Frontal cortex (tissue), 4 donors: ENCODE measurements around the gene DRD2. TPM values are rescaled to one million over a fixed set of nuclear protein-coding genes. Genes with fewer than 3 reads are reported as not detected.
"Not testable (repeated sequence)": the region's sequence is repeated elsewhere in the genome, so short reads cannot be mapped to it uniquely, and the experiment has no call there.

Experiments
- DNase-seq, 2 donors: peaks; one replicate each; pipeline ENCODE4 v3.0.0; 2012; ENCODE audit warnings: low spot score in 2 of 2
- FAIRE-seq: peaks from 2 replicates; lab custom pipeline; 2012; peaks lifted over from hg19 to GRCh38; lab: Jason Lieb, UNC
- total RNA-seq: library from RNA; depleted of rRNA; stranded (reverse); fragments of >200 nt; gene quantifications from one replicate; pipeline ENCODE4 v1.2.3, GENCODE V29; 2014
- donor health status: control.
- donor health status: control.
- donor health status: control.

DRD2 gene
- 1.6 TPM for total RNA-seq

GRCh38 chr11:113475160-113475761 lies at the start of gene DRD2:
Gene DRD2 (minus strand): TSS chr11:113475398. CDS start chr11:113424651, 50,747 bp downstream.
- DNase-seq (peak; percentile 38 to 58), FAIRE-seq (no peak)

DNA sequence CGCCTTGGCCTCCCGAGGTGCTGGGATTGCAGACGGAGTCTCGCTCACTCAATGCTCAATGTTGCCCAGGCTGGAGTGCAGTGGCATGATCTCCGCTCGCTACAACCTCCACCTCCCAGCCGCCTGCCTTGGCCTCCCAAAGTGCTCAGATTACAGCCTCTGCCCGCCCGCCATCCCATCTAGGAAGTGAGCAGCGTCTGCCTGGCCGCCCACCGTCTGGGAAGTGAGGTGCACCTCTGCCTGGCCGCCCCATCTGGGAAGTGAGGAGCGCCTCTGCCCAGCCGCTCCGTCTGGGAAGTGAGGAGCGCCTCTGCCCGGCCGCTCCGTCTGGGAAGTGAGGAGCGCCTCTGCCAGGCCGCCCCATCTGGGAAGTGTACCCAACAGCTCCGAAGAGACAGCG lies 48.7 kb upstream of the DRD2 start:
- FAIRE-seq, DNase-seq: not testable (repeated sequence)

DNA sequence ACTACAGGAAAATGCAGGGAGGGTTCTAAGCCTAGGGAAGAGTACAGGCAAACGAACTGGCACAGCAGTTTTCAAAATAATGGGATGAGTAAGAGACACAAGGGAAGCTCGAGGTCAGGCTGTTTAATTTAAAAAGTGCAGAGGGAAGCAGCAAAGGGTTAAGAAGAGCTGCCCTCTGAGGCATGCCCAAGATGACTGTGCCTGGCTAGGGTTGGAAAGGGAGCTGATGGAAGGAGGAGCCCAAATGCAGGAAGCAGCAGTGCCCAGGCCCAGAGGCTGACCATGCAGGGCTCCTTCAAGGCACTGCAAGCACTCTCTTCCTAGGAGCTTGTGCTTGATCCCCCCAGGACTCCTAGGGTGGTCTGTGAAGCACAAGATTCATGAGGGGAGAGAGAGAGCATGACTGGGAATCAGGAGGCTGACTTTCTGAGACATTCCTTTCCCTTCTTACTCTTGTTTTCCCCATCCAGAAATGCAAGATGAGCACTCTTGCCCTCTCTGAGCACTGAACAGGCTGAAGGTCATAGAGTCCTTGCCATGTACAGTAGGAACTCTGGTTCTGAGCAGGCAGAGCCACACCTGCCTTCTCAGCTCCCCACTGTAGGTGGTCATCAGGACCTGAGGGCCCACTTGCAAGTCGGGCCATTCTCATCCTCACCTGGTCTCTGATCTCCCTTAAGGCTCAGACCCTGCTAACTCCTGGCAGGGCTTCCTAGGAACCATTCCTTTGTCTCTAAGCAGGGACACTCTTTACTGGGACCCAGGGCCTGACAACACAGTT lies 46.7 kb upstream of the DRD2 start:
- no peak for DNase-seq
- FAIRE-seq: no peak

- FAIRE-seq (no peak), DNase-seq (no peak)
These were observed 44.9 kb upstream of the DRD2 start for GRCh38 chr11:113519989-113520613.

GRCh38 chr11:113518716-113519495 lies 43.7 kb upstream of the DRD2 start:
- FAIRE-seq (no peak), DNase-seq (no peak)

- FAIRE-seq (no peak), DNase-seq (no peak)
These were observed 42.2 kb upstream of the DRD2 start for GRCh38 chr11:113517361-113517760.

GRCh38 chr11:113514856-113515255 lies 39.7 kb upstream of the DRD2 start:
- no peak for DNase-seq
- no peak for FAIRE-seq

DNA sequence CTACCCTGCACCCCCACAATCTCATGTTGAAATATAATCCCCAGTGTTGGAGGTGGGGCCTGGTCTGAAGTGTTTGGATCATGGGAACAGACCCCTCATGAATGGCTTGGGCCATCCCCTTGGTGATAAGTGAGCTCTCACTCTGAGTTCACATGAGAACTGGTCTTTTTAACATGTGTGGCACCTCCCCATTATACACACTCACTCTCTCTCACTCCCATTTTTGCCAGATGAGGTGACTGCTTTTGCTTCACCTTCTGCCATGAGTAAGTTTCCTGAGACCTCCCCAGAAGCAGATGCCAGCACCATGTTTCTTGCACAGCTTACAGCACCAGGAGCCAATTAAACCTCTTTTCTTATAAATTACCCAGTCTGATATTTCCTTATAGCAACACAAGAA lies 32.1 kb upstream of the DRD2 start:
- DNase-seq (no peak), FAIRE-seq (no peak)

DNA sequence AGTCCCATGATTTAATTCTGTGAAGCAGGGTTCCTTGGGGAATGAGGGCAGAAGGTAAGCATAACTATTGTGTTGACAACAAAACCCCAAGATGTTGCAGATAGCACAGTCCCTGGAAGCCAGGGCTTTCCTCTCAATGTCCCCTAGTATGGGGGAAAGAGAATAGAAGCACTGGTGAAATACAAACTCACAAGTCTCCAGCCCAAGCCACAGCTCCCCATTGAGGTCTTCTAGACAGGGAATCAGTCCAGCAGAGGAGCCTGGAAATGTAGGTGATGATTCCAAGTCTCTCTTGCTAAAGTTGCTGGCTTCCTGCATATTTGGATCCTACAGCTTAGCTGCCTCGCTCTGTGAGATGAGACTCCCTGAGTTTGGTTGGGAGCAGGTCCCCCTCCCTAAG lies 31.7 kb upstream of the DRD2 start:
- FAIRE-seq (no peak), DNase-seq (no peak)

DNA sequence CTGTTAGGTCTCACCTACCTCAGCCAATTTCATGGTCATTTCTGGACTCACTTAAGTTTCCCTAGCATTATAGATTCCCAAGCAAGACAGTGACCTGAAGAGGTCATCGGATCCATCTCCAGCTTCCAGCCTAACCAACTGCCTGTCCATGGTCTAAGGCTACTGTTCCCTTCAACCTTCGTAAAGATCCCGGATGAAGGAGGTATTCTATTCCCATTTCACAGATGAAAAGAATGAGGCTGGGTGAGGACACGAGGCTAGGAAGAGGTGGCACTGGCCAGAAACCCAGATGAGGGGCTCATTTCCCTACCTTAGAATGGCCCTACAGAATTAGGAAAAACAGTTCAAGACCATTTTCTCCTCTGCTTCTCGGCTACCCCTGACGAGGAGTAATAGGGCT lies 31.3 kb upstream of the DRD2 start:
- FAIRE-seq (no peak), DNase-seq (no peak)

DNA sequence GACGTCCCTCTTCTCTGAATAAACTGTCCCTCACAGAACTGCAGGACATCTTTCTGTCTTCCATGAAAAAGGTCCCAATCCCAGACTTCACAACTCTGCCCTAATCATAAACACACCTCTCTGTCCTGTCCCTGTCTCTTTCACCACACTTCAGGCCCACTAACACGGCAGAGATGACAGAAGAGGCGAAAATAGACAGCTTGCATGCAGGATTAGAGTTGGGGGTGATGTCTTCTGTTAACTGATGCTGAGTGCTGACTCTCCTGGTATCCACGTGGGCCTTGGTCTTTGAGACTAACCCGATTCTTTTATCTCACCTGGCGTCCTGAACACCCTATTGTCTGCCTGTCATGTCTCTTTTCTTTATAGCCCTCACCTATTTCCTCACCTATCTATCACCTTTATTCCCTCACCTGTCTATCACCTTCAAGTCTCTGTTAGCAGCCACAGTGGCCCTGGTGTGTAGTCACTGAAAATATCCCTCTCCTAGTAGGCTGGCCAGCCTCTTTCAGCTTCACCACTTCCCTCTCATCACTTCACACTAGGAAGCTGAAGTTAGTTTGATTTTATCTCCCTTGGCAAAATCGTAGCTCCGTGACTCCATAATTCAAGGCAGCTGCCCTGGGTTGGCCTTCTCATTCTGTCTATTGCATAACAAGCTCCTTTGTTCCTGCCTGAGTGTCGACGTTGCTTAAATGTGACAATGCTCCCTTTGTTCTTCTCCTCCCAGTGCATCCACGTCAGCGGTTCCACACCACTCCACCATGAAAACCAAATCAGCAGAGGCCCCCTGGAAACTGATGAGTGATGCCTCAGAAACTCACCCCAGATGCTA lies 30.6 kb upstream of the DRD2 start:
- FAIRE-seq: peak; percentile 8
- peak; percentile 35 to 56 for DNase-seq

DNA sequence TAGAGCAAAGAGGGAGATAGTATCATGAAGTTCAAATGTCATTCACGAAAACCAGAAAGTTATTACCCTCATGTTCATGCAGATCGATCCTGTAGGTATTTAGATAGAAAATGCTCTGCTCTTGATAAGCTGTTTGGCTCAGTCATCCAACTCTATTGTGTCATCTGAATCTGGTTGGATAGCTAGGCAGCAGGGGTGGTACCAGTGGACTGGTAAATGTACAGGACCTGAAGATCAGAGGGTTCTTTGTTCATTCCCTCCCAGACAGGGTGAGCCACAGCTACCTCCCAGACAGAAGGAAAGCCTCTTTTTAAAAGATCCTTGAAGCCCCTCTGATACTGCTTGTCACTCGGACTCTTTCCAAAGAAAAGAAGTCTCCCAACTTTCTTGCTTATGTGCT lies 29.8 kb upstream of the DRD2 start:
- FAIRE-seq (no peak), DNase-seq (no peak)

DNA sequence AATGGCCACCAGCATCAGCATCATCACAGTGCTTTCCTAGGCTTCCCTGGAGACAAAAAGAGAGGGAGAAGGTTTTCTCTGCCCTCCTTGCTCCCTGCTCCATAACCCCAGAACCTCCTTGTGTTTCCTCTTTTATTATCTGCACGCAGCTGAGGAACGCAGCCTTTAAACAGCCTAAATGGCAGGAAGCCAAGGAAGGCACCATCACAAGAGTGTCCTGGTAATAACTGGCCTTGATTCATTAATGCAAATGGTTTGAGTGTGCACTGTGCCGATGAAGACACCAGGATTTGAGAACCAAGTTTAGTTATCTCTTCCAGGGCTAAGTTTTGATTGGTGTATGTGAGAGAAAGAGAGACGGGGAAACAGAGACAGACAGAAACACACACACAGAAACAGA lies 29.4 kb upstream of the DRD2 start:
- DNase-seq (no peak), FAIRE-seq (no peak)

GRCh38 chr11:113504071-113504470 lies 28.9 kb upstream of the DRD2 start:
- no peak for FAIRE-seq

GRCh38 chr11:113497066-113497910 lies 22.1 kb upstream of the DRD2 start:
- FAIRE-seq: no peak
- DNase-seq: no peak

More at GRCh38 chr11:113504071-113504470, 28.9 kb upstream of the DRD2 start:
- DNase-seq: no peak

- FAIRE-seq: no peak
These were observed 20.9 kb upstream of the DRD2 start for GRCh38 chr11:113496026-113496651.

DNA sequence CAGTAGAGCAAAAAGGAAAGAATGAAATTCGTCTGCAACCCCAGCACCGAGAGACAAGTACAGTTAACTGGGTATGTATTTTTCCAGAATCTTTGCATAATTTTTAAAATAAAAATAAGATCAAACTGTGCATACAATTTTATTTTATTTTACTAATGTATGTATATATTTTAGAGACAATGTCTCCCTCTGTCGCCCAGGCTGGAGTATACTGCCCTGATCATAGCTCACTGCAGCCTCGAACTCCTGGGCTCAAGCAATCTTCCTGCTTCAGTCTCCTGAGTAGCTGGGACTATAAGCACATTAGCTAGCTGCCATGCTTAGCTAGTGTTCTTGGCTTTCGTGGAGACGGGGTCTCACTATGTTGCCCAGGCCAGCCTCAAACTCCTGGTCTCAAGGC lies 18.8 kb upstream of the DRD2 start:
- no peak for FAIRE-seq
- DNase-seq: no peak

More at GRCh38 chr11:113496026-113496651, 20.9 kb upstream of the DRD2 start:
- DNase-seq: no peak

DNA sequence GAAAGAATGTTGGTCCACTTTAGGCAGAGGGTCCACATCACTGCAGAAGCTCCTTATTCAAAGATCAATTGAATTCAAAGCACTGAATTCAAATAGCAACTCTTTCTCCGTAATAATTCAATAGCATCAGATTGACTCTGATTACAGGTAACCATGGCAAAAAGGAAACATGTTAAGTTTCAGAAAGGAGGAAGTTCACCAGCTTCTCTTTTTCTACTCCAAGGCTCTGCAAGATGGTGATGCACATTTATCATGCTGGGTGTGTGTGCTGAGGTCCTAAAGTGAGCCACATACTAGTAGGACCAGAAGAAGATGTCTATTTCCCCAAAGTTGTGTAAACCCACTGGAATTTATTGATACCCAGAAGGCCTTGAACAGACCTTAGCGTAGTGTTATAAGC lies 18.0 kb upstream of the DRD2 start:
- no peak for DNase-seq
- FAIRE-seq: no peak
